ENCODE measurements around the gene PDILT.

PDILT gene

GRCh38 chr16:20387978-20388377 is 16.6 kb downstream of the PDILT start:
- Histone ChIP-seq H3K27me3 (ENCODE audit: low read length) (no peaks in the 10 kb centered on the region), H3F3A (ENCODE audit: insufficient read depth) (no peaks in the 10 kb centered on the region), H4K20me1 (ENCODE audit: low read depth, low read length) (no peaks in the 10 kb centered on the region), H3K9me3 (ENCODE audit: insufficient read depth, low read length) (no peaks in the 10 kb centered on the region), H3K79me2 (ENCODE audit: insufficient read depth, low read length) (no peaks in the 10 kb centered on the region), H3K27ac (ENCODE audit: low read depth, low read length) (no peak overlapping the region), H2AFZ (ENCODE audit: low read depth, low read length, severe bottlenecking) (no peak overlapping the region), H3K9ac (ENCODE audit: low read length) (no peak overlapping the region), H3K4me2 (ENCODE audit: low read depth, low read length, poor library complexity, severe bottlenecking) (no peak overlapping the region), H3K36me3 (ENCODE audit: low read length) (no peaks in the 10 kb centered on the region), H3K9me2 (replicated peaks; ENCODE audit: insufficient read depth, low read length) (no peaks in the 10 kb centered on the region), H3K4me3 (ENCODE audit: insufficient read depth, low read length, poor library complexity, severe bottlenecking) (no peak overlapping the region)
- TF ChIP-seq EZH2phosphoT487 (conservative IDR thresholded peaks at IDR 0.05; ENCODE audit: low read length) = no peak
- TF ChIP-seq CTCF (IDR thresholded peaks at IDR 0.05; ENCODE audit: insufficient read depth, low read length, poor library complexity, severe bottlenecking) = no peak

GRCh38 chr16:20385844-20386832 is 18.4 kb downstream of the PDILT start:
- H4K20me1 ChIP-seq (ENCODE audit: low read depth, low read length) = no peaks in the 10 kb centered on the region
- H3K9ac ChIP-seq (ENCODE audit: low read length) = no peak overlapping the region
- H3K27me3 ChIP-seq (ENCODE audit: low read length) = no peaks in the 10 kb centered on the region
- no peaks in the 10 kb centered on the region for H3K9me3 ChIP-seq (ENCODE audit: insufficient read depth, low read length)
- no peak overlapping the region for H3K4me3 ChIP-seq (ENCODE audit: insufficient read depth, low read length, poor library complexity, severe bottlenecking)
- no peak overlapping the region for H2AFZ ChIP-seq (ENCODE audit: low read depth, low read length, severe bottlenecking)
- no peaks in the 10 kb centered on the region for H3K9me2 ChIP-seq (replicated peaks; ENCODE audit: insufficient read depth, low read length)
- TF ChIP-seq EZH2phosphoT487 (conservative IDR thresholded peaks at IDR 0.05; ENCODE audit: low read length) (no peak), CTCF (IDR thresholded peaks at IDR 0.05; ENCODE audit: insufficient read depth, low read length, poor library complexity, severe bottlenecking) (peak; percentile 85)
- H3F3A ChIP-seq (ENCODE audit: insufficient read depth) = no peaks in the 10 kb centered on the region
- H3K79me2 ChIP-seq (ENCODE audit: insufficient read depth, low read length) = no peaks in the 10 kb centered on the region
- no peak overlapping the region for H3K27ac ChIP-seq (ENCODE audit: low read depth, low read length)
- no peak overlapping the region for H3K4me2 ChIP-seq (ENCODE audit: low read depth, low read length, poor library complexity, severe bottlenecking)
- H3K36me3 ChIP-seq (ENCODE audit: low read length) = no peaks in the 10 kb centered on the region

- no peak overlapping the region for H3K4me2 ChIP-seq (ENCODE audit: low read depth, low read length, poor library complexity, severe bottlenecking)
- no peaks in the 10 kb centered on the region for H3K9me2 ChIP-seq (replicated peaks; ENCODE audit: insufficient read depth, low read length)
- no peak overlapping the region for H3K27ac ChIP-seq (ENCODE audit: low read depth, low read length)
- no peaks in the 10 kb centered on the region for H4K20me1 ChIP-seq (ENCODE audit: low read depth, low read length)
- H3F3A ChIP-seq (ENCODE audit: insufficient read depth) = no peaks in the 10 kb centered on the region
- H3K27me3 ChIP-seq (ENCODE audit: low read length) = no peaks in the 10 kb centered on the region
- no peak overlapping the region for H2AFZ ChIP-seq (ENCODE audit: low read depth, low read length, severe bottlenecking)
- no peak overlapping the region for H3K4me3 ChIP-seq (ENCODE audit: insufficient read depth, low read length, poor library complexity, severe bottlenecking)
- H3K79me2 ChIP-seq (ENCODE audit: insufficient read depth, low read length) = no peaks in the 10 kb centered on the region
- TF ChIP-seq EZH2phosphoT487 (conservative IDR thresholded peaks at IDR 0.05; ENCODE audit: low read length) (no peak), CTCF (IDR thresholded peaks at IDR 0.05; ENCODE audit: insufficient read depth, low read length, poor library complexity, severe bottlenecking) (peak; percentile 79)
- H3K9ac ChIP-seq (ENCODE audit: low read length) = no peak overlapping the region
- no peaks in the 10 kb centered on the region for H3K9me3 ChIP-seq (ENCODE audit: insufficient read depth, low read length)
- no peaks in the 10 kb centered on the region for H3K36me3 ChIP-seq (ENCODE audit: low read length)
Observed at GRCh38 chr16:20383106-20384029, 21.2 kb downstream of the PDILT start.

Data from SU-DHL-6 (cell line).